ENCODE results near the gene STARD6.
"Not testable (repeated sequence)": the region's sequence is repeated elsewhere in the genome, so short reads cannot be mapped to it uniquely, and the experiment has no call there.

Gene STARD6, protein sequence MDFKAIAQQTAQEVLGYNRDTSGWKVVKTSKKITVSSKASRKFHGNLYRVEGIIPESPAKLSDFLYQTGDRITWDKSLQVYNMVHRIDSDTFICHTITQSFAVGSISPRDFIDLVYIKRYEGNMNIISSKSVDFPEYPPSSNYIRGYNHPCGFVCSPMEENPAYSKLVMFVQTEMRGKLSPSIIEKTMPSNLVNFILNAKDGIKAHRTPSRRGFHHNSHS

GRCh38 chr18:54357660-54358494 lies at the start of gene STARD6, which contains the start of gene C18orf54:
Gene STARD6 (minus strand): TSS chr18:54357858. CDS start chr18:54354573, 3,285 bp downstream.
Gene C18orf54 (plus strand): TSS chr18:54357906. CDS start chr18:54360573, 2,667 bp downstream.
- DNase-seq, result peak; percentile 92

DNA sequence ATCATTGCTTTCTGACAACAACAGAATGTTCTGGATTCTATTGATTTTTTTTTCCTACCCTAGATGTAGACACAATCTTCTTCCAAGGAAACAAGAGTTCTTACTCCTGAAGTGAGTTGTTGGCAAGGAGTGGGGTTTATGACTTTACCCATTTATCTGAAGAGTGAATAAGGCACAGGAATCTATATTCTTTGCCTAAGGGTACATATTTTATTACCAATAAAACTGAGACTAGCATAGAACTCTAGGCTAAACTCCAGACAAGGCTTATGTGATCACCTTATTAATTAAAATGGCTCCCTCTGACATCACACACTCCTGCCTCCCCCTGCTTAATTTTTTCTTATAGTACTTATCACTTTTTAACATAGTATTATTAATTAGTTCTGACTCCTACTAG lies 47.6 kb upstream of the STARD6 start:
- DNase-seq, result no peak

DNA sequence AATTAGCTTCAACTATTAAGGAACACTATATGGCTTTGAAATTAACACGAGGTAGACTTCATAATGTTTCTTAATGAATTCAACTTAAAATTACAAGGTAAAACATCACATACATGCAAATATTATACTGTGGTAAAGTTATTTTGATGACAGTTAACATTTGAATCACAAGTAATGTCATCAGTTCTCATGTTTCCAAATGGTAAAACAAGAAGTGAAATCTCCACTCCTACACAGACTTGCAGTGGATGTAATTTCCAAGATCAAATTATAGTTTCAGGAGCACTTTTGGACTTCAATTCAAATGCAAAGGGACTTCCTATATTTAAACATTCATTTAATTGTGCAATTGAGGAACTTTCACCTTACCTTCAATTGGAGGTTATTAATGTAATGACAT lies 39.1 kb upstream of the STARD6 start:
- no peak for DNase-seq

- DNase-seq, result no peak
These were observed 36.1 kb upstream of the STARD6 start for GRCh38 chr18:54393648-54394294.

GRCh38 chr18:54392543-54393023 lies 34.9 kb upstream of the STARD6 start:
- peak; percentile 92 for DNase-seq

GRCh38 chr18:54390838-54391237 lies 33.2 kb upstream of the STARD6 start:
- peak; percentile 25 for DNase-seq

DNA sequence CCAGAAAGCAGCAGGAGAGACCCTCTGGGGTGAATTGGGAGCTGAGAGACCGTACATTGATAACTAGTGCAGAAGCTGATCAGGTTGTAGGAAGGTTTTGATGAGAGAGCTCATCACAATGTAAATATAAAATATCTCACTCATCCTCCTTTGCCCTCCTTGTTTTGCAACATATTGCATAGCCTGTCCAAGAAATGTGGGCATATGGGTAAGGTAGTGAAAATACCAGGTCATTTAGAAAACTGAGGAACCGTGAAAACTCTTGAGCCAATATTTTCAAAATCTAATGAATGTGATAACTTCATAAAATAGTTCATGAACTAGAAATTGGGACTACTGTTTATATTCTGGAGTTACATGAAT lies 31.5 kb upstream of the STARD6 start:
- DNase-seq, result peak; percentile 54

- peak; percentile 86 for DNase-seq
These were observed 30.8 kb upstream of the STARD6 start for GRCh38 chr18:54388203-54389142.

- DNase-seq, result no peak
These were observed 30.0 kb upstream of the STARD6 start for GRCh38 chr18:54387631-54388030.

GRCh38 chr18:54386800-54387495 lies 29.3 kb upstream of the STARD6 start:
- DNase-seq, result not testable (repeated sequence)

DNA sequence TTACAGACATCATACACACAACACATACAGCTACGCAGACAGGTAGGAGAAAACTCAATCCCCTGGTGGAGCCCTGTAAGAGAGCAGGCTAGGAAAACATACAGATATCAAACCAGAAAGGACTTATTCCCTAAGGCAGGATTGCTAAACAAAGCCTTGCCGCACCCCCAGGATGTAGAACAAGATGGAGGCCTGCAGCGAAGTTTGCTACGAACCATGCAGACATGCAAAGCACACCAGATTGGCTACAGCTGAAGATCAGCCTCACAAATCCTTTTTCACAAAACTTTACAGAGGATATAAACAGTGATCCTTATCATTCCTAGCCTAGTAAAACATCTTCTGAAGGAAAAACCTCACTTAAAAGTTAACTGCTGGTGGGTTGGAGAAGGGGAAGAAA lies 28.4 kb upstream of the STARD6 start:
- DNase-seq, result no peak

DNA sequence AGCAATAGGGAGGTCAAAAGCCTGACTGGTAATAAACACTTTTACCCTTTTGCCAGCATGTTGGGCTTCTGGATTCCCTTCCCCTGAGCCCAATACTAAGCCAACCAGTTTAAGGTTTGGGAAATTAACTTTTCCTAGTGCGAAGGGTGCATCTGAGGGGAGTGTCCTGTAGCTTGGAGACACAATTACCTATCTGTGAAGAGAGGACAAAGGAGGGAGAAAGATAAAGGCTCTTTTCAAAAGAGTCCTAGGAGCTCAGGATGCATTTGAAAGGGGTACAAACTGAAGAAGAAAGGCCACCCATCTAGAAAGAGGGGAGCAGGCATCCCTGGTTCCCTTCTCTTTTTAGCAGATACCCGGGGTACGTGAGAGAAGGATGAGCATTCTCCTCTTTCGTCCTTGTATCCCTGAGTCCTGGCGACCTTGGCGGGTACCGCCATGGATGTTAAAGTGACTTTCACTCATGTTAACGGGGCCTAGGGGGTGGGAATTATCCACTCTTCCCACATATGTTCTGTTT lies 25.1 kb upstream of the STARD6 start:
- DNase-seq, result no peak

DNA sequence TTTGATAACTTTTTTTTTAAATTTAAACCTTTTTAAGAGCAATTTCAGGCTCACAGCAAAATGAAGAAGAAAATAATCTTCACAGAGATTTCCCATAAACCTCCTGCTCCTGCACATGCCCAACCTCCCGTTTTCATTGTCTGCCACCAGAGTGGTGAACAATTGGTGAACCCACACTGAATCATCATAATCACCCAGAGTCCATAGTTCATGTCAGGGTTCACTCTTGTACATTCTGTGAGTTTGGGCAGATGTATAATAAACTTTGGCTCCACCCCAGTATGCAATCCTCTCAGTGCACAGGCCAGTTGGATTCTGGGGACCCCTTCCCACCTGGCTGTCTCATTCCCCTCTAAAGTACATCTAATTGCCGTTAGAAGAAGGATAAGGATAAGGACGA lies 24.4 kb upstream of the STARD6 start:
- no peak for DNase-seq

- DNase-seq, result no peak
These were observed 24.0 kb upstream of the STARD6 start for GRCh38 chr18:54381640-54382039.

GRCh38 chr18:54378057-54378456 lies 20.4 kb upstream of the STARD6 start:
- no peak for DNase-seq

DNA sequence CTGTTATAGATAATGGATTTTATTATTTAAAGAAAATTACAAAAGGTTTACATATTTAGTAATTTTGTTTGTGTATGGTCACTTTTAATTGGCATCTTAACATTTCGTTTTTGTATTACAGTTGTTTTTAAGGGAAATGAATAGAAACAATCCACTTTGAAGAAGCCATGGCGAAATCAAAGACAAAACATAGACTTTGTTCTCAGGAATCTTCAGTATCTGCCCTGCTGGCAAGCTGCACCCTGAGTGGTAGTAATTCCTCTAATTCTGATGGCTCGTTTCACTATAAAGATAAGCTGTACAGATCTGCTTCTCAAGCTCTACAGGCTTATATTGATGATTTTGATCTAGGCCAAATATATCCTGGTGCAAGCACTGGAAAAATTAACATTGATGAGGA lies 2.7 kb upstream of the STARD6 start:
- DNase-seq, result no peak

GRCh38 chr18:54359233-54359632 lies 1.6 kb upstream of the STARD6 start:
- no peak for DNase-seq

- peak; percentile 58 for DNase-seq
These were observed 910 bp upstream of the STARD6 start for GRCh38 chr18:54358495-54359040.

DNA sequence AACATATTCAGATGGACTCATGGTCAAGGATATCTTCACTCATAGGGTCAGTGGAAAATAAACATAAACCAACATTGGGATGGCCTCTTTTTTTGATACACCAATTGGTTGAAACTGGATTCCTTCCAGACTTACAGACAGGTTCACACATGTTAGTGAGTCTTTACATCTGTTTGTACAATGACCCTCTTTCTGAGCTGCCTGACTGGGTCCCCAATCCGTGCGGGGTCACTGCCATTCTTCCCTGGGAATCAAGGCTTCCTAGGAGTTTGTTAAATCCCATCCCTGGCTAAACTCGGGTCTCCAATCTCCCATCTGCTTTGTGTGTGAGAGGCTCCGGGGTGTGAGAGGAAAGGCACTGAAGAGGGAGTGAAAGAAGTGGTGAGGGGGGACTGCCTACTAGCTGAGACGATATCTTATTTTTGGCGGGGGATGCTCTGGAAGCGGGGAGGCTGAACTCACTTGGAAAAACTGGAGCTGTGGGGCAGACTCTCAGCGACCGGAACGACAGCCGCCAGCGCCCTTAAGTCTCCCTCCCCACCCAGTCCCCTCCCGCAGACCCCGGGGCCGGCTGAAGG lies 487 bp downstream of the STARD6 start:
- no peak for DNase-seq

DNA sequence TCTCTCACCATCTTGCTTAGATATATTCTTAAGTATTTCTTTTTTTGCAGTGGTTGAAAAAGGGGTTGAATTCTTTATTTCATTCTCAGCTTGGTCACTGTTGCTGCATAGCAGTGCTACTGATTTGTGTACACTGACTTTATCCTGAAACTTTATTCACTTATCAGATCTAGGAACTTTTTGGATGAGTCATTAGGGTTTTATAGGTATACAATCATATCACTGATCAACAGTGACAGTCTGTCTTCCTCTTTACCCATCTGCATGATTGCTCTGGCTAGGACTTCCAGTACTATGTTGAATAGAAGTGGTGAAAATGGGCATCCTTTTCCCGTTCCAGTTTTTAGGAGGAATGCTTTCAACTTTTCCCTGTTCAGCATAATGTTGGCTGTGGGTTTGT lies 6.5 kb downstream of the STARD6 start:
- DNase-seq, result no peak

GRCh38 chr18:54338230-54338629 lies 19.4 kb downstream of the STARD6 start:
- DNase-seq, result peak; percentile 74
